PC-3 (cell line): ENCODE results near the gene BCAS3. TPM values are rescaled to one million over a fixed set of nuclear protein-coding genes. Genes with fewer than 3 reads are reported as not detected.

Experiments used
- ATAC-seq: fragments of 200-7000 bp; cut with Tn5 transposase; 2 replicates; pipeline ENCODE4 v1.9.1; 2020; ENCODE audit warnings: mild to moderate bottlenecking, moderate library complexity
- BruUV-seq: library from RNA; stranded (reverse); fragments of 400-500 nt; replicated peaks from 2 replicates; lab custom pipeline; 2021; lab: Mats Ljungman, UMichigan
- CTCF ChIA-PET: fragments of 300-600 bp; sonication (Branson Sonifier 250); formaldehyde crosslinking; loops from one replicate; lab custom pipeline; 2022; ENCODE audit warnings: antibody characterized with exemption; lab: Charles Lee
- POLR2A ChIA-PET: fragments of 300-600 bp; sonication (Branson Sonifier 250); formaldehyde crosslinking; loops from one replicate; lab custom pipeline; 2022; ENCODE audit warnings: antibody characterized with exemption; ENCODE audit not compliant: unreplicated experiment; lab: Charles Lee
- DNase-seq: peaks from one replicate; pipeline ENCODE4 v3.0.0-alpha.2; 2015
- H2AFZ ChIP-seq: fragments of 300-600 bp; sonication (generic); 2 replicates; pipeline ENCODE4 v1.6.0; 2016; ENCODE audit warnings: antibody characterized with exemption, low read length
- H3F3A ChIP-seq: fragments of 300-600 bp; sonication (generic); one replicate; pipeline ENCODE4 v1.6.0; 2017; ENCODE audit warnings: antibody characterized with exemption, low read length, control low read depth, mild to moderate bottlenecking; ENCODE audit not compliant: unreplicated experiment
- H3K27ac ChIP-seq: fragments of 300-600 bp; sonication (generic); 2 replicates; pipeline ENCODE4 v1.5.1; 2016; ENCODE audit warnings: mild to moderate bottlenecking, low read length
- H3K27me3 ChIP-seq: fragments of 300-600 bp; sonication (generic); 2 replicates; pipeline ENCODE4 v1.6.1; 2016; ENCODE audit warnings: low read length, mixed read lengths
- H3K36me3 ChIP-seq: fragments of 300-600 bp; sonication (generic); 2 replicates; pipeline ENCODE4 v1.6.1; 2016; ENCODE audit warnings: low read depth, mixed run types, low read length, mixed read lengths
- H3K4me1 ChIP-seq: fragments of 300-600 bp; sonication (generic); 2 replicates; pipeline ENCODE4 v1.5.1; 2016; ENCODE audit warnings: low read length; ENCODE audit not compliant: insufficient read depth
- H3K4me2 ChIP-seq: fragments of 300-600 bp; sonication (generic); 2 replicates; pipeline ENCODE4 v1.6.0; 2016; ENCODE audit warnings: low read length
- H3K4me3 ChIP-seq: fragments of 300-600 bp; sonication (generic); 2 replicates; pipeline ENCODE4 v1.5.1; 2016; ENCODE audit warnings: mild to moderate bottlenecking, low read length, mixed read lengths
- H3K79me2 ChIP-seq: fragments of 300-600 bp; sonication (generic); 2 replicates; pipeline ENCODE4 v1.6.1; 2017; ENCODE audit warnings: low read length, mixed read lengths
- H3K9ac ChIP-seq: fragments of 300-600 bp; sonication (generic); 2 replicates; pipeline ENCODE4 v1.6.0; 2016; ENCODE audit warnings: mild to moderate bottlenecking, low read length
- H3K9me2 ChIP-seq: fragments of 300-600 bp; sonication (generic); replicated peaks from 2 replicates; pipeline ENCODE4 v1.6.1; 2016; ENCODE audit warnings: mixed run types, low read length, mixed read lengths
- H3K9me3 ChIP-seq: fragments of 300-600 bp; sonication (generic); 2 replicates; pipeline ENCODE4 v1.6.1; 2016; ENCODE audit warnings: low read length, mixed read lengths
- H4K20me1 ChIP-seq: fragments of 300-600 bp; sonication (generic); 2 replicates; pipeline ENCODE4 v1.6.1; 2016; ENCODE audit warnings: low read length, mixed read lengths
- EZH2 ChIP-seq: fragments of 300-600 bp; sonication (generic); IDR thresholded peaks from one replicate; pipeline ENCODE4 v1.6.1; 2017; ENCODE audit warnings: antibody characterized with exemption, mild to moderate bottlenecking, low read length; ENCODE audit not compliant: unreplicated experiment
- EZH2phosphoT487 ChIP-seq: fragments of 300-600 bp; sonication (generic); IDR thresholded peaks from 2 replicates; pipeline ENCODE4 v1.6.1; 2018; ENCODE audit warnings: mild to moderate bottlenecking, antibody characterized with exemption, low read length, borderline replicate concordance
- intact Hi-C: fragments of 100-400 bp; cut with micrococcal nuclease; formaldehyde crosslinking; loops from 2 replicates; pipeline ENCODE4 v1.9.0; 2023
- total RNA-seq: library from RNA; depleted of rRNA; stranded (reverse); fragments of >200 nt; gene quantifications from 2 replicates; pipeline ENCODE4 v1.2.3, GENCODE V29; 2014
- TF ChIP-seq, protein P1 (sequence below): fragments of 300-600 bp; sonication (generic); conservative IDR thresholded peaks from 2 replicates; pipeline ENCODE4 v1.5.1; 2017; ENCODE audit warnings: antibody characterized with exemption, low read depth, mild to moderate bottlenecking, low read length

BCAS3 gene
- total RNA-seq, 1 experiment from 2014 or later = 25.9 TPM

- Histone ChIP-seq H3K4me3 (no peak overlapping the region), H3K9me3 (no peaks in the 10 kb centered on the region), H3K27me3 (no peaks in the 10 kb centered on the region), H3K4me1 (no peaks in the 10 kb centered on the region), H3K9ac (no peak overlapping the region), H3K79me2 (no peaks in the 10 kb centered on the region), H3K4me2 (no peak overlapping the region), H3F3A (no peaks in the 10 kb centered on the region), H3K27ac (no peak overlapping the region), H3K36me3 (no peaks in the 10 kb centered on the region), H3K9me2 (no peaks in the 10 kb centered on the region), H4K20me1 (no peaks in the 10 kb centered on the region), H2AFZ (no peak overlapping the region)
- intact Hi-C loops = no loop called here
- no TSS peak for BruUV-seq
- ATAC-seq (no peak), DNase-seq (peak; percentile 22)
- POLR2A ChIA-PET = no interaction called here
- no peak for TF ChIP-seq EZH2
- TF ChIP-seq, protein P1, sequence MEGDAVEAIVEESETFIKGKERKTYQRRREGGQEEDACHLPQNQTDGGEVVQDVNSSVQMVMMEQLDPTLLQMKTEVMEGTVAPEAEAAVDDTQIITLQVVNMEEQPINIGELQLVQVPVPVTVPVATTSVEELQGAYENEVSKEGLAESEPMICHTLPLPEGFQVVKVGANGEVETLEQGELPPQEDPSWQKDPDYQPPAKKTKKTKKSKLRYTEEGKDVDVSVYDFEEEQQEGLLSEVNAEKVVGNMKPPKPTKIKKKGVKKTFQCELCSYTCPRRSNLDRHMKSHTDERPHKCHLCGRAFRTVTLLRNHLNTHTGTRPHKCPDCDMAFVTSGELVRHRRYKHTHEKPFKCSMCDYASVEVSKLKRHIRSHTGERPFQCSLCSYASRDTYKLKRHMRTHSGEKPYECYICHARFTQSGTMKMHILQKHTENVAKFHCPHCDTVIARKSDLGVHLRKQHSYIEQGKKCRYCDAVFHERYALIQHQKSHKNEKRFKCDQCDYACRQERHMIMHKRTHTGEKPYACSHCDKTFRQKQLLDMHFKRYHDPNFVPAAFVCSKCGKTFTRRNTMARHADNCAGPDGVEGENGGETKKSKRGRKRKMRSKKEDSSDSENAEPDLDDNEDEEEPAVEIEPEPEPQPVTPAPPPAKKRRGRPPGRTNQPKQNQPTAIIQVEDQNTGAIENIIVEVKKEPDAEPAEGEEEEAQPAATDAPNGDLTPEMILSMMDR = no peak
- TF ChIP-seq EZH2phosphoT487 = no peak
- CTCF ChIA-PET = no interaction called here
Measured at GRCh38 chr17:61285526-61286320, 608.1 kb downstream of the BCAS3 start.

- CTCF ChIA-PET = no interaction called here
Measured at GRCh38 chr17:61286449-61286848, 608.8 kb downstream of the BCAS3 start.

More at GRCh38 chr17:61286449-61286848, 608.8 kb downstream of the BCAS3 start:
- POLR2A ChIA-PET = no interaction called here
- TF ChIP-seq EZH2 (no peak), EZH2phosphoT487 (no peak)
- TF ChIP-seq, protein P1 = no peak
- no peaks in the 10 kb centered on the region for H3K4me1 ChIP-seq
- ATAC-seq (no peak), DNase-seq (no peak)
- no peak overlapping the region for H3K4me2 ChIP-seq
- no peaks in the 10 kb centered on the region for H3K79me2 ChIP-seq
- no peak overlapping the region for H3K27ac ChIP-seq
- intact Hi-C loops = no loop called here
- no peaks in the 10 kb centered on the region for H3K36me3 ChIP-seq
- no peaks in the 10 kb centered on the region for H4K20me1 ChIP-seq
- no peak overlapping the region for H3K4me3 ChIP-seq
- no peaks in the 10 kb centered on the region for H3F3A ChIP-seq
- no peaks in the 10 kb centered on the region for H3K27me3 ChIP-seq
- H2AFZ ChIP-seq = no peak overlapping the region
- no peaks in the 10 kb centered on the region for H3K9me3 ChIP-seq
- no peak overlapping the region for H3K9ac ChIP-seq
- H3K9me2 ChIP-seq = no peaks in the 10 kb centered on the region
- no TSS peak for BruUV-seq
